WTC11 (cell line): Measurements from ENCODE around the gene FEM1A. TPM values are rescaled to one million over a fixed set of nuclear protein-coding genes. Genes with fewer than 3 reads are reported as not detected.

Experiments used
- ATAC-seq: fragments of 200-7000 bp; cut with Tn5 transposase; 2 replicates; pipeline ENCODE4 v1.10.0; 2021; ENCODE audit warnings: mild to moderate bottlenecking, moderate library complexity
- CTCF ChIA-PET: fragments of 300-600 bp; sonication (Branson Sonifier 250); formaldehyde crosslinking; loops from one replicate; lab custom pipeline; 2021; ENCODE audit warnings: antibody characterized with exemption; lab: Charles Lee
- POLR2A ChIA-PET: fragments of 350-600 bp; sonication (Branson Sonifier 250); formaldehyde crosslinking; loops from one replicate; lab custom pipeline; 2021; ENCODE audit warnings: antibody characterized with exemption; lab: Charles Lee
- DNase-seq: peaks from one replicate; pipeline ENCODE4 v3.0.0; 2021; ENCODE audit warnings: low spot score
- H3K27ac Mint-ChIP-seq: 2 replicates; pipeline ENCODE4 v1.8.0; 2021; ENCODE audit warnings: mixed read lengths
- H3K27me3 Mint-ChIP-seq: 2 replicates; pipeline ENCODE4 v1.8.0; 2021; ENCODE audit warnings: low read depth, mild to moderate bottlenecking, moderate library complexity, mixed read lengths
- H3K36me3 Mint-ChIP-seq: 2 replicates; pipeline ENCODE4 v1.8.0; 2021; ENCODE audit warnings: mixed read lengths
- H3K4me1 Mint-ChIP-seq: 2 replicates; pipeline ENCODE4 v1.8.0; 2022; ENCODE audit warnings: mixed read lengths
- H3K4me3 Mint-ChIP-seq: 2 replicates; pipeline ENCODE4 v1.8.0; 2021; ENCODE audit warnings: mild to moderate bottlenecking, moderate library complexity, mixed read lengths
- H3K9me3 Mint-ChIP-seq: 2 replicates; pipeline ENCODE4 v1.8.0; 2021; ENCODE audit warnings: mixed read lengths
- AFF4 ChIP-seq: sonication (generic); formaldehyde crosslinking; IDR thresholded peaks from 2 replicates; pipeline ENCODE4 v1.8.1; 2023; ENCODE audit warnings: mild to moderate bottlenecking, missing genetic modification reagents, borderline replicate concordance
- AR ChIP-seq: fragments of 250-450 bp; sonication (Bioruptor Pico); IDR thresholded peaks from 2 replicates; pipeline ENCODE4 v1.9.0; 2021; ENCODE audit warnings: mild to moderate bottlenecking
- CDX4 ChIP-seq: fragments of 250-450 bp; sonication (Bioruptor Pico); IDR thresholded peaks from 2 replicates; pipeline ENCODE4 v1.9.0; 2021; ENCODE audit warnings: moderate library complexity, mild to moderate bottlenecking, inconsistent platforms, borderline replicate concordance
- ELF4 ChIP-seq: sonication (generic); formaldehyde crosslinking; IDR thresholded peaks from 2 replicates; pipeline ENCODE4 v1.8.1; 2022; ENCODE audit warnings: low read depth, mild to moderate bottlenecking, moderate library complexity, missing genetic modification reagents
- GTF2I ChIP-seq: fragments of 250-450 bp; sonication (Bioruptor Pico); conservative IDR thresholded peaks from 2 replicates; pipeline ENCODE4 v1.4.0; 2021; ENCODE audit warnings: mild to moderate bottlenecking
- NR3C1 ChIP-seq: sonication (generic); formaldehyde crosslinking; conservative IDR thresholded peaks from 2 replicates; pipeline ENCODE4 v1.8.1; 2023; ENCODE audit warnings: low read depth, mild to moderate bottlenecking, missing genetic modification reagents
- OVOL2 ChIP-seq: fragments of 250-450 bp; sonication (Bioruptor Pico); IDR thresholded peaks from 2 replicates; pipeline ENCODE4 v1.9.0; 2021; ENCODE audit warnings: mild to moderate bottlenecking, borderline replicate concordance
- PRRX2 ChIP-seq: fragments of 250-450 bp; sonication (Bioruptor Pico); IDR thresholded peaks from 2 replicates; pipeline ENCODE4 v1.8.0; 2021; ENCODE audit warnings: mild to moderate bottlenecking
- RORB ChIP-seq: fragments of 250-450 bp; sonication (Bioruptor Pico); IDR thresholded peaks from 2 replicates; pipeline ENCODE4 v1.9.0; 2021; ENCODE audit warnings: mild to moderate bottlenecking
- ZNF317 ChIP-seq: sonication (generic); formaldehyde crosslinking; IDR thresholded peaks from 2 replicates; pipeline ENCODE4 v1.8.1; 2023; ENCODE audit warnings: low read depth, mild to moderate bottlenecking, moderate library complexity, missing genetic modification reagents, borderline replicate concordance
- ZNF671 ChIP-seq: fragments of 250-450 bp; sonication (Bioruptor Pico); IDR thresholded peaks from 2 replicates; pipeline ENCODE4 v1.8.0; 2021; ENCODE audit warnings: mild to moderate bottlenecking
- total RNA-seq: library from RNA; stranded (reverse); gene quantifications from 3 replicates; pipeline ENCODE4 v1.2.3, GENCODE V29; 2021
- TF ChIP-seq, protein P1 (sequence below): sonication (generic); formaldehyde crosslinking; IDR thresholded peaks from 2 replicates; pipeline ENCODE4 v1.8.0; 2022; ENCODE audit warnings: mild to moderate bottlenecking, missing genetic modification reagents
- TF ChIP-seq, protein P2 (sequence below): sonication (generic); formaldehyde crosslinking; IDR thresholded peaks from 2 replicates; pipeline ENCODE4 v1.8.0; 2023; ENCODE audit warnings: missing genetic modification reagents
- TF ChIP-seq, protein P3 (sequence below): sonication (generic); formaldehyde crosslinking; IDR thresholded peaks from 2 replicates; pipeline ENCODE4 v1.8.0; 2023; ENCODE audit warnings: missing genetic modification reagents, mild to moderate bottlenecking, borderline replicate concordance

Gene FEM1A
- total RNA-seq, 1 experiment from 2014 or later, result 15.7 TPM

DNA sequence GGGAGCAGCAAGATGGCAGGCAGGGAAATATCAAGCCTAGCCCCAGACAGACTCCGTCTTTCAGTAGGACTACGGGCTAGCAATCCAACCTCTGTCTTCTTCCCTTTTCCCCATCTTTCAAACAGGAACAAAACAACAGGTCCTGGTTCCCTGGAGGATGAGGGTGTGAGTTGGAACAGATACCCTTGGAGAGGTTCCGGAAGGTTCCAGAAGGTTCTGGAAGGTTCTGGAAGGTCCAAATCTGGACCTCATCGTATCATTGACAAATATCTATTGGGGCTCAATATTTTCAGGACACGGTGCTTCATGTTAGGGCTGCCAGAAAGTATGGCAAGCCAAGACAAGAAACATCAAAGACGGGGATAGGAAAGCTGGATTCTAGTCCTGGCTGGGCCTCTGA lies 28.5 kb upstream of the FEM1A start:
- CTCF ChIA-PET, result interaction anchor here (1.5 kb wide), 1 partner anchor 28 kb away, joined by 4 read pairs; the partner anchor contains the start of gene FEM1A
- Mint-ChIP-seq H3K4me1 (peaks cover 6% of the 10 kb centered on the region), H3K27me3 (peaks cover 21% of the 10 kb centered on the region)

GRCh38 chr19:4764393-4764660 lies 27.2 kb upstream of the FEM1A start:
- Mint-ChIP-seq H3K27ac (no peak overlapping the region), H3K36me3 (no peaks in the 10 kb centered on the region), H3K4me1 (peaks cover 6% of the 10 kb centered on the region), H3K27me3 (peaks cover 9% of the 10 kb centered on the region), H3K4me3 (no peak overlapping the region), H3K9me3 (no peaks in the 10 kb centered on the region)
- CTCF ChIA-PET, result interaction anchor here (0.8 to 1.0 kb wide), 2 partner anchors 27 to 32 kb away, joined by 3 read pairs; partner anchors contain the start of gene FEM1A
- ATAC-seq (no peak), DNase-seq (no peak)
- POLR2A ChIA-PET, result no interaction called here
- no peak for TF ChIP-seq PRRX2 (CRISPR knock-in tag)
- TF ChIP-seq OVOL2 (CRISPR knock-in tag), result no peak
- no peak for TF ChIP-seq NR3C1
- TF ChIP-seq, protein P1, sequence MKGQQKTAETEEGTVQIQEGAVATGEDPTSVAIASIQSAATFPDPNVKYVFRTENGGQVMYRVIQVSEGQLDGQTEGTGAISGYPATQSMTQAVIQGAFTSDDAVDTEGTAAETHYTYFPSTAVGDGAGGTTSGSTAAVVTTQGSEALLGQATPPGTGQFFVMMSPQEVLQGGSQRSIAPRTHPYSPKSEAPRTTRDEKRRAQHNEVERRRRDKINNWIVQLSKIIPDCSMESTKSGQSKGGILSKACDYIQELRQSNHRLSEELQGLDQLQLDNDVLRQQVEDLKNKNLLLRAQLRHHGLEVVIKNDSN (CRISPR knock-in tag), result no peak
- no peak for TF ChIP-seq AR (CRISPR knock-in tag)
- no peak for TF ChIP-seq CDX4 (CRISPR knock-in tag)
- TF ChIP-seq ZNF317 (CRISPR knock-in tag), result no peak
- TF ChIP-seq ELF4 (CRISPR knock-in tag), result no peak
- TF ChIP-seq, protein P2, sequence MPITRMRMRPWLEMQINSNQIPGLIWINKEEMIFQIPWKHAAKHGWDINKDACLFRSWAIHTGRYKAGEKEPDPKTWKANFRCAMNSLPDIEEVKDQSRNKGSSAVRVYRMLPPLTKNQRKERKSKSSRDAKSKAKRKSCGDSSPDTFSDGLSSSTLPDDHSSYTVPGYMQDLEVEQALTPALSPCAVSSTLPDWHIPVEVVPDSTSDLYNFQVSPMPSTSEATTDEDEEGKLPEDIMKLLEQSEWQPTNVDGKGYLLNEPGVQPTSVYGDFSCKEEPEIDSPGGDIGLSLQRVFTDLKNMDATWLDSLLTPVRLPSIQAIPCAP (CRISPR knock-in tag), result no peak
- TF ChIP-seq GTF2I (CRISPR knock-in tag), result no peak
- TF ChIP-seq AFF4 (CRISPR knock-in tag), result no peak
- no peak for TF ChIP-seq RORB

More for the DNA sequence above, 28.5 kb upstream of the FEM1A start:
- ATAC-seq, result no peak
- no peak for TF ChIP-seq ZNF671
- TF ChIP-seq, protein P3, sequence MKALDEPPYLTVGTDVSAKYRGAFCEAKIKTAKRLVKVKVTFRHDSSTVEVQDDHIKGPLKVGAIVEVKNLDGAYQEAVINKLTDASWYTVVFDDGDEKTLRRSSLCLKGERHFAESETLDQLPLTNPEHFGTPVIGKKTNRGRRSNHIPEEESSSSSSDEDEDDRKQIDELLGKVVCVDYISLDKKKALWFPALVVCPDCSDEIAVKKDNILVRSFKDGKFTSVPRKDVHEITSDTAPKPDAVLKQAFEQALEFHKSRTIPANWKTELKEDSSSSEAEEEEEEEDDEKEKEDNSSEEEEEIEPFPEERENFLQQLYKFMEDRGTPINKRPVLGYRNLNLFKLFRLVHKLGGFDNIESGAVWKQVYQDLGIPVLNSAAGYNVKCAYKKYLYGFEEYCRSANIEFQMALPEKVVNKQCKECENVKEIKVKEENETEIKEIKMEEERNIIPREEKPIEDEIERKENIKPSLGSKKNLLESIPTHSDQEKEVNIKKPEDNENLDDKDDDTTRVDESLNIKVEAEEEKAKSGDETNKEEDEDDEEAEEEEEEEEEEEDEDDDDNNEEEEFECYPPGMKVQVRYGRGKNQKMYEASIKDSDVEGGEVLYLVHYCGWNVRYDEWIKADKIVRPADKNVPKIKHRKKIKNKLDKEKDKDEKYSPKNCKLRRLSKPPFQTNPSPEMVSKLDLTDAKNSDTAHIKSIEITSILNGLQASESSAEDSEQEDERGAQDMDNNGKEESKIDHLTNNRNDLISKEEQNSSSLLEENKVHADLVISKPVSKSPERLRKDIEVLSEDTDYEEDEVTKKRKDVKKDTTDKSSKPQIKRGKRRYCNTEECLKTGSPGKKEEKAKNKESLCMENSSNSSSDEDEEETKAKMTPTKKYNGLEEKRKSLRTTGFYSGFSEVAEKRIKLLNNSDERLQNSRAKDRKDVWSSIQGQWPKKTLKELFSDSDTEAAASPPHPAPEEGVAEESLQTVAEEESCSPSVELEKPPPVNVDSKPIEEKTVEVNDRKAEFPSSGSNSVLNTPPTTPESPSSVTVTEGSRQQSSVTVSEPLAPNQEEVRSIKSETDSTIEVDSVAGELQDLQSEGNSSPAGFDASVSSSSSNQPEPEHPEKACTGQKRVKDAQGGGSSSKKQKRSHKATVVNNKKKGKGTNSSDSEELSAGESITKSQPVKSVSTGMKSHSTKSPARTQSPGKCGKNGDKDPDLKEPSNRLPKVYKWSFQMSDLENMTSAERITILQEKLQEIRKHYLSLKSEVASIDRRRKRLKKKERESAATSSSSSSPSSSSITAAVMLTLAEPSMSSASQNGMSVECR (CRISPR knock-in tag), result no peak
- Mint-ChIP-seq H3K27ac (no peak overlapping the region), H3K9me3 (no peaks in the 10 kb centered on the region), H3K36me3 (no peaks in the 10 kb centered on the region), H3K4me3 (no peak overlapping the region)
- DNase-seq, result no peak
- POLR2A ChIA-PET, result no interaction called here
